ENCODE data around the gene ERO1A.

ERO1A gene

DNA sequence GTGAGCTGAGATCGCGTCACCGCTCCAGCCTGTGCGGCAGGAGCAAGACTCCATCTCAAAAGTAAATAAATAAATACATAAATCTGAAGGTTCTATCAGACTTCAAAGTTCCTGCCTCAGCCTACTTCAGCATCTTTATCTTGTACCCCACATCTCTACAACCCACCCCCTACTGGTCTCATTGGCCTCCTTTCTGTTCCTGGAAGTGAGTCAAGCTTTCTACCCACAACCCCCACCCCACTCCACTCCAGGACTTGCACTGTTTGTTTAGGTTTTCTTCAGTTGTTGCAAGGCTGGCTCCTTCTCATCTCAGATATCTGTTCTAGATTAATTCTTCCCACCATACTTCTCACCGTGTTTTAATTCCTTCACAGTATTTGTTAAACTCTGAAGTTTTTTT is 10.9 kb upstream of the ERO1A start:
- H3K79me1 ChIP-seq (replicated peaks; ENCODE audit: low read length, poor library complexity, severe bottlenecking) = no peaks in the 10 kb centered on the region
- no peak overlapping the region for H2AK5ac ChIP-seq (ENCODE audit: low read length, severe bottlenecking)
- H3K14ac ChIP-seq (ENCODE audit: low read length in 2 of 2) = no peak overlapping the region
- H3K27me3 ChIP-seq (ENCODE audit: control insufficient read depth in 1 of 2, insufficient read depth in 1 of 2, low read length in 2 of 2) = no peaks in the 10 kb centered on the region
- no peak overlapping the region for H2AFZ ChIP-seq (ENCODE audit: low read depth, low read length)
- H3K18ac ChIP-seq (ENCODE audit: low read depth in 1 of 2, low read length in 2 of 2) = no peak overlapping the region
- no peak overlapping the region for H2BK120ac ChIP-seq (ENCODE audit: low read depth, low read length)
- peak; percentile 64 for DNase-seq
- H2BK5ac ChIP-seq (ENCODE audit: low read depth, low read length, poor library complexity, severe bottlenecking) = no peak overlapping the region
- H4K91ac ChIP-seq (ENCODE audit: low read length) = no peak overlapping the region
- no peak overlapping the region for H3K27ac ChIP-seq (ENCODE audit: low read length, poor library complexity, severe bottlenecking)
- H2BK15ac ChIP-seq (ENCODE audit: low read depth, poor library complexity, severe bottlenecking) = no peak overlapping the region
- peaks cover 2 to 27% of the 10 kb centered on the region in 2 experiments for H3K36me3 ChIP-seq (ENCODE audit: control insufficient read depth in 1 of 2, insufficient read depth in 2 of 2, low read depth in 1 of 2, low read length in 2 of 2)
- H2BK12ac ChIP-seq (ENCODE audit: low read length in 2 of 2) = no peak overlapping the region
- H3K9ac ChIP-seq (ENCODE audit: low read length) = peak overlapping the region; percentile 95
- no peaks in the 10 kb centered on the region for H3K4me1 ChIP-seq (ENCODE audit: control insufficient read depth, insufficient read depth, low read depth, low read length)
- WGBS = 100% methylated on average over 1 of the region's 5 CpGs
- peak overlapping the region in 1 of 2 experiments; percentile 69 for H3K4ac ChIP-seq (ENCODE audit: low read depth in 1 of 2, low read length in 2 of 2)
- H3K4me2 ChIP-seq (ENCODE audit: low read length, poor library complexity, severe bottlenecking) = peak overlapping the region; percentile 29
- no peaks in the 10 kb centered on the region for H3K9me3 ChIP-seq (ENCODE audit: control insufficient read depth, low read length)
- no peak overlapping the region for H4K8ac ChIP-seq (ENCODE audit: low read length)
- H3K4me3 ChIP-seq (ENCODE audit: insufficient read depth in 1 of 2, low read depth in 1 of 2, low read length in 2 of 2) = peak overlapping the region in 1 of 2 experiments; percentile 93
- H3K23ac ChIP-seq (ENCODE audit: low read length in 2 of 2) = no peak overlapping the region

DNA sequence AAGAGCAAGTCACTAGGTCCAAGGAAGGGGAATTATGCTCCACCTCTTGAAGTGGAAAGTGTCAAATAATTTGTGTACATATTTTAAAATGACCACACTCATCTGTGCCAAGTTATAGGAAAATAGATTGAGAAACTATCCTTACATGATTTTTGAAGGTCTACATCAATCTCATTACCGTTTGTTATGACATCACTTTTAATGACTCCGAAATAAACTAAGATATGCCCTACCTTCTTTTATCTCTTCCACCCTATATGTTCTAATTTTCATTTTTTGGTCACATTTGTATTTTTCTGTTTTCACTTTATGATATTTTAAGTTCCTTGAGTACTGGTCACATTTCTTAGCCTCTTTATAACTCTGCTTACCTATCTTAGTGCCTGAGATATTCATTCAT is 8.3 kb upstream of the ERO1A start:
- Histone ChIP-seq H2AK5ac (ENCODE audit: low read length, severe bottlenecking) (no peak overlapping the region), H3K14ac (ENCODE audit: low read length in 2 of 2) (no peak overlapping the region), H3K27ac (ENCODE audit: low read length, poor library complexity, severe bottlenecking) (no peak overlapping the region), H2BK15ac (ENCODE audit: low read depth, poor library complexity, severe bottlenecking) (no peak overlapping the region), H3K23ac (ENCODE audit: low read length in 2 of 2) (no peak overlapping the region), H3K79me1 (replicated peaks; ENCODE audit: low read length, poor library complexity, severe bottlenecking) (no peaks in the 10 kb centered on the region), H3K9ac (ENCODE audit: low read length) (no peak overlapping the region), H2BK5ac (ENCODE audit: low read depth, low read length, poor library complexity, severe bottlenecking) (no peak overlapping the region), H3K9me3 (ENCODE audit: control insufficient read depth, low read length) (no peaks in the 10 kb centered on the region), H2BK120ac (ENCODE audit: low read depth, low read length) (no peak overlapping the region), H2BK12ac (ENCODE audit: low read length in 2 of 2) (no peak overlapping the region), H4K8ac (ENCODE audit: low read length) (no peak overlapping the region), H3K18ac (ENCODE audit: low read depth in 1 of 2, low read length in 2 of 2) (no peak overlapping the region), H3K4me3 (ENCODE audit: insufficient read depth in 1 of 2, low read depth in 1 of 2, low read length in 2 of 2) (no peak overlapping the region), H2AFZ (ENCODE audit: low read depth, low read length) (no peak overlapping the region), H3K4me1 (ENCODE audit: control insufficient read depth, insufficient read depth, low read depth, low read length) (no peaks in the 10 kb centered on the region), H3K27me3 (ENCODE audit: control insufficient read depth in 1 of 2, insufficient read depth in 1 of 2, low read length in 2 of 2) (no peaks in the 10 kb centered on the region), H4K91ac (ENCODE audit: low read length) (no peak overlapping the region), H3K36me3 (ENCODE audit: control insufficient read depth in 1 of 2, insufficient read depth in 2 of 2, low read depth in 1 of 2, low read length in 2 of 2) (peaks cover 0 to 2% of the 10 kb centered on the region in 2 experiments), H3K4me2 (ENCODE audit: low read length, poor library complexity, severe bottlenecking) (no peak overlapping the region), H3K4ac (ENCODE audit: low read depth in 1 of 2, low read length in 2 of 2) (no peak overlapping the region)
- WGBS = 100% methylated on average over 2 of the region's 2 CpGs
- DNase-seq = no peak

DNA sequence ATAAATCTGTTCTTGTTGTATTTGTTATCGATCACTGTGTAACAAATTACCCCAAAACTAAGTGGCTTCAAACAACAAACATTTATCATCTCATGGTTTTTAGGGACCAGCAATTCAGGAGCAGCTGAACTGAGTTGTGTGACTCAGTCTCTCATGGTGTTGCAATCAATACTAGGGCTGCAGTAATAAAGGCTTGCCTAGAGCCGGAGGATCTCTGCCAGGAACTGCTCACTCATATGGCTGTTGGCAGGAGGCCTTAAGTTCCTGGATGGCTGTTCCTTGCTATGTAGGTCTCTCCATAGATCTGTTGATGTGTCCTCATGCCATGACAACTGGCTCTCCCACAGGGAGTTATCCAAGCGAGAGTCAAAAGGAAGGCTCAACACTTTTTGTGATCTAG is 7.9 kb upstream of the ERO1A start:
- Histone ChIP-seq H4K91ac (ENCODE audit: low read length) (no peak overlapping the region), H3K23ac (ENCODE audit: low read length in 2 of 2) (no peak overlapping the region), H3K9me3 (ENCODE audit: control insufficient read depth, low read length) (no peaks in the 10 kb centered on the region), H3K27ac (ENCODE audit: low read length, poor library complexity, severe bottlenecking) (no peak overlapping the region), H3K18ac (ENCODE audit: low read depth in 1 of 2, low read length in 2 of 2) (no peak overlapping the region), H2AK5ac (ENCODE audit: low read length, severe bottlenecking) (no peak overlapping the region), H3K14ac (ENCODE audit: low read length in 2 of 2) (no peak overlapping the region), H3K9ac (ENCODE audit: low read length) (no peak overlapping the region), H3K4ac (ENCODE audit: low read depth in 1 of 2, low read length in 2 of 2) (no peak overlapping the region), H2BK15ac (ENCODE audit: low read depth, poor library complexity, severe bottlenecking) (no peak overlapping the region), H3K4me2 (ENCODE audit: low read length, poor library complexity, severe bottlenecking) (no peak overlapping the region), H2BK12ac (ENCODE audit: low read length in 2 of 2) (no peak overlapping the region), H3K4me3 (ENCODE audit: insufficient read depth in 1 of 2, low read depth in 1 of 2, low read length in 2 of 2) (no peak overlapping the region), H2AFZ (ENCODE audit: low read depth, low read length) (no peak overlapping the region), H2BK120ac (ENCODE audit: low read depth, low read length) (no peak overlapping the region), H4K8ac (ENCODE audit: low read length) (no peak overlapping the region), H3K27me3 (ENCODE audit: control insufficient read depth in 1 of 2, insufficient read depth in 1 of 2, low read length in 2 of 2) (no peaks in the 10 kb centered on the region), H3K36me3 (ENCODE audit: control insufficient read depth in 1 of 2, insufficient read depth in 2 of 2, low read depth in 1 of 2, low read length in 2 of 2) (no peaks in the 10 kb centered on the region), H3K4me1 (ENCODE audit: control insufficient read depth, insufficient read depth, low read depth, low read length) (no peaks in the 10 kb centered on the region), H2BK5ac (ENCODE audit: low read depth, low read length, poor library complexity, severe bottlenecking) (no peak overlapping the region), H3K79me1 (replicated peaks; ENCODE audit: low read length, poor library complexity, severe bottlenecking) (no peaks in the 10 kb centered on the region)
- peak; percentile 91 for DNase-seq
- 55% methylated on average over 2 of the region's 3 CpGs for WGBS

DNA sequence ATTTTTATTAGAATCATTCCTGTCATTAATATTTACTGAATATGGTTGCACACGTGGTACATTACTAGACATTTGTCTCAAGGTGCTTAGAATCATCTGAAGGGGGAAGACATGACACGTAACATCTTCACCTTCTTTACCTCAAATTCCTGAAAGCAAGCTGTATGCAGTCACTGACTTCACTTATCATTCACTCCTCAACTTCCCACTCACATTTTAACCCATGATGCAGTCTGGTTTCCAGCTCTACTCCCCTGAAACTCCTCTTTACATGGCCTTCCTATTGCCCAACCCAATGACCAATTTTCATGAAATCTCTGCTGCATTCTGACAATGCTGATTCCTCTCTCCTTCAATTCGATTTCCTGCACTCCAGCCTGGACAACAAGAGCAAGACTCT is 5.9 kb upstream of the ERO1A start:
- H3K9ac ChIP-seq (ENCODE audit: low read length) = no peak overlapping the region

More for the DNA sequence above, 5.9 kb upstream of the ERO1A start:
- no peak overlapping the region for H3K18ac ChIP-seq (ENCODE audit: low read depth in 1 of 2, low read length in 2 of 2)
- H4K91ac ChIP-seq (ENCODE audit: low read length) = no peak overlapping the region
- peak overlapping the region; percentile 64 for H4K8ac ChIP-seq (ENCODE audit: low read length)
- no peaks in the 10 kb centered on the region for H3K36me3 ChIP-seq (ENCODE audit: control insufficient read depth in 1 of 2, insufficient read depth in 2 of 2, low read depth in 1 of 2, low read length in 2 of 2)
- H3K4ac ChIP-seq (ENCODE audit: low read depth in 1 of 2, low read length in 2 of 2) = no peak overlapping the region
- H3K23ac ChIP-seq (ENCODE audit: low read length in 2 of 2) = no peak overlapping the region
- no peaks in the 10 kb centered on the region for H3K79me1 ChIP-seq (replicated peaks; ENCODE audit: low read length, poor library complexity, severe bottlenecking)
- no peak for DNase-seq
- H2BK120ac ChIP-seq (ENCODE audit: low read depth, low read length) = no peak overlapping the region
- H3K4me3 ChIP-seq (ENCODE audit: insufficient read depth in 1 of 2, low read depth in 1 of 2, low read length in 2 of 2) = no peak overlapping the region
- 92% methylated on average over 3 of the region's 3 CpGs for WGBS
- H3K27ac ChIP-seq (ENCODE audit: low read length, poor library complexity, severe bottlenecking) = no peak overlapping the region
- no peaks in the 10 kb centered on the region for H3K4me1 ChIP-seq (ENCODE audit: control insufficient read depth, insufficient read depth, low read depth, low read length)
- H3K4me2 ChIP-seq (ENCODE audit: low read length, poor library complexity, severe bottlenecking) = no peak overlapping the region
- no peak overlapping the region for H3K14ac ChIP-seq (ENCODE audit: low read length in 2 of 2)
- H2AK5ac ChIP-seq (ENCODE audit: low read length, severe bottlenecking) = no peak overlapping the region
- H2BK15ac ChIP-seq (ENCODE audit: low read depth, poor library complexity, severe bottlenecking) = no peak overlapping the region
- no peak overlapping the region for H2AFZ ChIP-seq (ENCODE audit: low read depth, low read length)
- no peak overlapping the region for H2BK12ac ChIP-seq (ENCODE audit: low read length in 2 of 2)
- no peaks in the 10 kb centered on the region for H3K9me3 ChIP-seq (ENCODE audit: control insufficient read depth, low read length)
- no peak overlapping the region for H2BK5ac ChIP-seq (ENCODE audit: low read depth, low read length, poor library complexity, severe bottlenecking)
- H3K27me3 ChIP-seq (ENCODE audit: control insufficient read depth in 1 of 2, insufficient read depth in 1 of 2, low read length in 2 of 2) = no peaks in the 10 kb centered on the region

Data from mesenchymal stem cell (in vitro differentiated cells and primary cell).